ENCODE measurements around the gene NFATC2.

NFATC2 gene

DNA sequence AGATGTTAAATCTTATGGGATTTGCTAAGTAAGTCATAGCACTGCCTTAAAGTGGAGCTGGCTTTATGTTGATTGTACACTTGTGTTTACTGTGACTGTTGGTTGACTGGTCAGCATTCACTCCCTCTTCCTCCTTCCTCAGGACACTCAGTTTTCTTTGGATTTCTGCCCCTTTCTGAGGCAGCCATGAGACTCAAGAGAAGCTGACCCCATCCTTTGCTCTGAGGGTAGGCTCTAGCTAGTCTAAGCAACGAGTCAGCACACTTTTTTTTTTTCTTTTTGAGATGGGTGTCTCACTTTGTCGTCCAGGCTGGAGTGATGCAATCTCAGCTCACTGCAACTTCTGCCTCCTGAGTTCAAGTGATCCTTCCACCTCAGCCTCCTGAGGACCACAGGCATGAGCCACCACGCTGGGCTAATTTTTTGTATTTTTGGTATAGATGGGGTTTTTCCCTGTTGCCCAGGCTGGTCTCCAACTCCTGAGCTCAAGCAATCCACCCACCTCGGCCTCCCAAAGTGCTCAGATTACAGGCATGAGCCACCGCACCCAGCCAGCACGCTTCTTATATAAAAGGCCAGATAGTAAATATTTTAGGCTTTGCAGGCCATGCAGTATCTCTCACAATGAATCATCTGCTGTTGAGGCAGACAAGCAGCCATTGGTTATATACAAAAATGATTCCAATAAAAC lies 191.4 kb downstream of the NFATC2 start:
- no peak overlapping the region for H3K4me2 ChIP-seq (ENCODE audit: low read depth, low read length, poor library complexity, severe bottlenecking)
- no peaks in the 10 kb centered on the region for H4K20me1 ChIP-seq (ENCODE audit: low read depth, low read length)
- H3K27ac ChIP-seq (ENCODE audit: low read depth, low read length): no peak overlapping the region
- no peaks in the 10 kb centered on the region for H3K27me3 ChIP-seq (ENCODE audit: low read length)
- no peaks in the 10 kb centered on the region for H3K9me2 ChIP-seq (replicated peaks; ENCODE audit: insufficient read depth, low read length)
- H3K36me3 ChIP-seq (ENCODE audit: low read length): no peaks in the 10 kb centered on the region
- TF ChIP-seq, protein P1, sequence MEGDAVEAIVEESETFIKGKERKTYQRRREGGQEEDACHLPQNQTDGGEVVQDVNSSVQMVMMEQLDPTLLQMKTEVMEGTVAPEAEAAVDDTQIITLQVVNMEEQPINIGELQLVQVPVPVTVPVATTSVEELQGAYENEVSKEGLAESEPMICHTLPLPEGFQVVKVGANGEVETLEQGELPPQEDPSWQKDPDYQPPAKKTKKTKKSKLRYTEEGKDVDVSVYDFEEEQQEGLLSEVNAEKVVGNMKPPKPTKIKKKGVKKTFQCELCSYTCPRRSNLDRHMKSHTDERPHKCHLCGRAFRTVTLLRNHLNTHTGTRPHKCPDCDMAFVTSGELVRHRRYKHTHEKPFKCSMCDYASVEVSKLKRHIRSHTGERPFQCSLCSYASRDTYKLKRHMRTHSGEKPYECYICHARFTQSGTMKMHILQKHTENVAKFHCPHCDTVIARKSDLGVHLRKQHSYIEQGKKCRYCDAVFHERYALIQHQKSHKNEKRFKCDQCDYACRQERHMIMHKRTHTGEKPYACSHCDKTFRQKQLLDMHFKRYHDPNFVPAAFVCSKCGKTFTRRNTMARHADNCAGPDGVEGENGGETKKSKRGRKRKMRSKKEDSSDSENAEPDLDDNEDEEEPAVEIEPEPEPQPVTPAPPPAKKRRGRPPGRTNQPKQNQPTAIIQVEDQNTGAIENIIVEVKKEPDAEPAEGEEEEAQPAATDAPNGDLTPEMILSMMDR (IDR thresholded peaks at IDR 0.05; ENCODE audit: insufficient read depth, low read length, poor library complexity, severe bottlenecking): no peak
- TF ChIP-seq EZH2phosphoT487 (conservative IDR thresholded peaks at IDR 0.05; ENCODE audit: low read length): no peak
- no peaks in the 10 kb centered on the region for H3K9me3 ChIP-seq (ENCODE audit: insufficient read depth, low read length)
- H3K4me3 ChIP-seq (ENCODE audit: insufficient read depth, low read length, poor library complexity, severe bottlenecking): no peak overlapping the region
- H2AFZ ChIP-seq (ENCODE audit: low read depth, low read length, severe bottlenecking): no peak overlapping the region
- H3K9ac ChIP-seq (ENCODE audit: low read length): no peak overlapping the region
- H3K79me2 ChIP-seq (ENCODE audit: insufficient read depth, low read length): no peaks in the 10 kb centered on the region
- H3F3A ChIP-seq (ENCODE audit: insufficient read depth): no peaks in the 10 kb centered on the region

DNA sequence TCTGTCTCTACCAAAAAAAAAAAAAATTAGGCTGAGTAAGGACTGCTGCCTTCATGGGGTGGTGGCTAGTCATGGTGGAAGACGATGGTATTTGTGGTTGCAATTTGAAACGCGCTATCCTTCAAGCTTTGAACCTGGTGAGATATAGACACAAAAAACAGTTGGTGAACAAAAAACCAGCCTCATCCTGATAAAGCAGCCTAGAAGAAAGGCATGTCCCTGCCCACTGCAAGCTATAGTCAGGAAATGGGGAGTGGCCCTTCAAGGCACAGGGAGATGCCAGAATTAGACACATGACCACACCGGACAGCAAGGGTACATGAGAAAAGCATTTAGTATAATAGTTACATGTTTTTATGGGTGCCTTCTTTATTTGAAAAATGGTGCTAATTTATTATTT lies 193.6 kb downstream of the NFATC2 start:
- no peaks in the 10 kb centered on the region for H3K27me3 ChIP-seq (ENCODE audit: low read length)
- no peak overlapping the region for H2AFZ ChIP-seq (ENCODE audit: low read depth, low read length, severe bottlenecking)
- no peaks in the 10 kb centered on the region for H3K79me2 ChIP-seq (ENCODE audit: insufficient read depth, low read length)
- H3K27ac ChIP-seq (ENCODE audit: low read depth, low read length): no peak overlapping the region
- H3K4me3 ChIP-seq (ENCODE audit: insufficient read depth, low read length, poor library complexity, severe bottlenecking): no peak overlapping the region
- H3K9me3 ChIP-seq (ENCODE audit: insufficient read depth, low read length): no peaks in the 10 kb centered on the region
- no peak overlapping the region for H3K9ac ChIP-seq (ENCODE audit: low read length)
- H4K20me1 ChIP-seq (ENCODE audit: low read depth, low read length): no peaks in the 10 kb centered on the region
- no peak overlapping the region for H3K4me2 ChIP-seq (ENCODE audit: low read depth, low read length, poor library complexity, severe bottlenecking)
- no peaks in the 10 kb centered on the region for H3F3A ChIP-seq (ENCODE audit: insufficient read depth)
- H3K36me3 ChIP-seq (ENCODE audit: low read length): no peaks in the 10 kb centered on the region
- TF ChIP-seq EZH2phosphoT487 (conservative IDR thresholded peaks at IDR 0.05; ENCODE audit: low read length): no peak
- TF ChIP-seq, protein P1 (IDR thresholded peaks at IDR 0.05; ENCODE audit: insufficient read depth, low read length, poor library complexity, severe bottlenecking): no peak
- no peaks in the 10 kb centered on the region for H3K9me2 ChIP-seq (replicated peaks; ENCODE audit: insufficient read depth, low read length)

DNA sequence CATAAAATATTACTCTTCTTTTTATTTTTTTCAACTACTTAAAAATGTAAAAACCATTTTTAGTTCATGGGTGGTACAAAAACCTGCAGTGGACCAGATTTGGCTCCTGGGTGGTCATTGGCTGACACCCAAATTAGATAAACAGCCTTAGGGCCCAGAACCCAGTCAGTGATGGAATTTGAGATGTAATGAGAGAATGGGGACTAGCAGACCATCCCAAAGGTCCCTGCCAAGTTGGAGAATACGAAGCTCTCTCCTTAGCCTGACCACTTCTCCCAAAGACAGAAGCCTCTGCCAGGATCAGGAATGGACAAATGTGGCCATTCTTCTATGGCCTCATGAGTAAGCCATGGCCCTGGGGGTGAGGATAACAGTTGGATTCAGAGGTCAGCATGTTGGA lies 194.7 kb downstream of the NFATC2 start:
- TF ChIP-seq, protein P1 (IDR thresholded peaks at IDR 0.05; ENCODE audit: insufficient read depth, low read length, poor library complexity, severe bottlenecking): no peak
- no peak for TF ChIP-seq EZH2phosphoT487 (conservative IDR thresholded peaks at IDR 0.05; ENCODE audit: low read length)
- H3K27ac ChIP-seq (ENCODE audit: low read depth, low read length): no peak overlapping the region
- no peaks in the 10 kb centered on the region for H3F3A ChIP-seq (ENCODE audit: insufficient read depth)

More for the DNA sequence above, 194.7 kb downstream of the NFATC2 start:
- no peaks in the 10 kb centered on the region for H4K20me1 ChIP-seq (ENCODE audit: low read depth, low read length)
- H3K36me3 ChIP-seq (ENCODE audit: low read length): no peaks in the 10 kb centered on the region
- no peak overlapping the region for H3K4me3 ChIP-seq (ENCODE audit: insufficient read depth, low read length, poor library complexity, severe bottlenecking)
- H2AFZ ChIP-seq (ENCODE audit: low read depth, low read length, severe bottlenecking): no peak overlapping the region
- no peaks in the 10 kb centered on the region for H3K27me3 ChIP-seq (ENCODE audit: low read length)
- H3K9ac ChIP-seq (ENCODE audit: low read length): no peak overlapping the region
- no peaks in the 10 kb centered on the region for H3K9me3 ChIP-seq (ENCODE audit: insufficient read depth, low read length)
- no peak overlapping the region for H3K4me2 ChIP-seq (ENCODE audit: low read depth, low read length, poor library complexity, severe bottlenecking)
- no peaks in the 10 kb centered on the region for H3K79me2 ChIP-seq (ENCODE audit: insufficient read depth, low read length)
- no peaks in the 10 kb centered on the region for H3K9me2 ChIP-seq (replicated peaks; ENCODE audit: insufficient read depth, low read length)

Measured in SU-DHL-6 (cell line).